IPS-20b (cell line): ENCODE data around the gene DENND6B.

ENCODE experiments used
- H3K27ac ChIP-seq: one replicate; pipeline ENCODE4 v1.5.1; 2013; ENCODE audit warnings: low read length
- H3K27me3 ChIP-seq: 2 replicates; pipeline ENCODE4 v1.6.1; 2013; ENCODE audit warnings: mild to moderate bottlenecking, low read length, inconsistent platforms; ENCODE audit not compliant: insufficient read depth
- H3K36me3 ChIP-seq: 2 replicates; pipeline ENCODE4 v1.6.1; 2013; ENCODE audit warnings: low read depth, mild to moderate bottlenecking, inconsistent platforms, low read length, moderate library complexity; ENCODE audit not compliant: insufficient read depth
- H3K4me1 ChIP-seq: 2 replicates; pipeline ENCODE4 v1.6.1; 2013; ENCODE audit warnings: mild to moderate bottlenecking, control low read depth, inconsistent platforms, low read length, moderate library complexity; ENCODE audit not compliant: insufficient read depth
- H3K4me3 ChIP-seq: 2 replicates; pipeline ENCODE4 v1.5.1; 2013; ENCODE audit warnings: mild to moderate bottlenecking, low read length, inconsistent platforms
- H3K9ac ChIP-seq: 2 replicates; pipeline ENCODE4 v1.6.1; 2013; ENCODE audit warnings: low read depth, mild to moderate bottlenecking, inconsistent platforms, low read length, moderate library complexity
- H3K9me3 ChIP-seq: 2 replicates; pipeline ENCODE4 v1.6.1; 2013; ENCODE audit warnings: mild to moderate bottlenecking, low read depth, low read length, inconsistent platforms; ENCODE audit not compliant: insufficient read depth

Gene DENND6B

GRCh38 chr22:50298937-50299784, 27.7 kb downstream of the DENND6B start:
- Histone ChIP-seq H3K27ac (no peak overlapping the region), H3K9ac (no peak overlapping the region), H3K36me3 (no peaks in the 10 kb centered on the region), H3K4me3 (peak overlapping the region; percentile 58; the same call in 1 of the 2 replicates), H3K4me1 (peaks cover 6% of the 10 kb centered on the region; the same call in 1 of the 2 replicates), H3K27me3 (no peaks in the 10 kb centered on the region), H3K9me3 (no peaks in the 10 kb centered on the region)

- Histone ChIP-seq H3K4me1 (peaks cover 5% of the 10 kb centered on the region; the same call in 1 of the 2 replicates), H3K9ac (no peak overlapping the region)
Measured at GRCh38 chr22:50298266-50298637, 28.6 kb downstream of the DENND6B start.

GRCh38 chr22:50297510-50298265, 29.1 kb downstream of the DENND6B start:
- no peaks in the 10 kb centered on the region for H3K27me3 ChIP-seq
- H3K4me1 ChIP-seq: peaks cover 10% of the 10 kb centered on the region; the same call in 1 of the 2 replicates

More at GRCh38 chr22:50298266-50298637, 28.6 kb downstream of the DENND6B start:
- Histone ChIP-seq H3K4me3 (no peak overlapping the region), H3K27ac (no peak overlapping the region), H3K36me3 (no peaks in the 10 kb centered on the region), H3K9me3 (no peaks in the 10 kb centered on the region), H3K27me3 (no peaks in the 10 kb centered on the region)

DNA sequence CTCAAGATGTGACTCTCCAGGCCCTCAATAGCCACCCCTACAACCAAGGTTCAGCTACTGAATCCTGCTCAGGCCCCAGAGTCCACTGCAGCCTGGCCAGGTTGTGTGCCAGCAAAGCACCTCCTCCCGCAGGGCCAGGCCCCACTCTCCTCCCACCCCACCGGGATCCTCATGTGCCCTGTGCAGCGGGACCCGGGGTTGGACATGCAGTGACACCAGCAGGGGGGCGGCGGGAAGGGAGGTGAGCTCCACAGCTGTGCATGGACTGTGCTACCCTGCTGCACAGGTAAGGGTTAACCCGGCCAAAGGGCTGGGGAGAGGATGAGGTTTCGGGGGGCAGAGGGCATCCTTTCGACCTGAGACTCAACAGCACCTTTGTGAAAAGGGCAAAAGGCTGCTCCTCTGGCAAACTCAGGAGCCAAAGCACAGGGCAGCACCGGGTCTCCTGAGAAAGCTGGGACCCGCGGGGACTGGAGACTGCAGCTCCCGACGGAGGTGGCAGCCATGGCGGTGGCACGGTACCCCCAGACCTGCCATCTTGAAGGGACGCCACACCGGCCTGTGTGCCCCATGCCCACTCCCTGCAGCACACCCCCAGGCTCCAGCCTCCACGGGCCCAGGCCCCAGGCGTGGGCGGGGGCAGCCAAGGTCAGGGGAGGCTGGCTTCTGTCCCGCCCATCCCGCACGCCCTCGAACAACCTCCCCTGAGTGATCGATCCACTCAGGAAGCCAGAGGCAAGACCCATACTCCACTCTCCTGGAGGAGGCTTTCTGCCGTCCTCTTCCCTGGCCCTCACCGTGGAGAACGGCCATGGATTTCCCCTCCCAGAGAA, 29.9 kb downstream of the DENND6B start:
- H3K36me3 ChIP-seq: no peaks in the 10 kb centered on the region
- H3K4me1 ChIP-seq: peaks cover 12% of the 10 kb centered on the region; the same call in 1 of the 2 replicates
- no peaks in the 10 kb centered on the region for H3K27me3 ChIP-seq
- no peak overlapping the region for H3K4me3 ChIP-seq
- H3K27ac ChIP-seq: no peak overlapping the region
- H3K9me3 ChIP-seq: no peaks in the 10 kb centered on the region
- H3K9ac ChIP-seq: no peak overlapping the region

More at GRCh38 chr22:50297510-50298265, 29.1 kb downstream of the DENND6B start:
- H3K36me3 ChIP-seq: no peaks in the 10 kb centered on the region
- no peaks in the 10 kb centered on the region for H3K9me3 ChIP-seq
- no peak overlapping the region for H3K4me3 ChIP-seq
- no peak overlapping the region for H3K9ac ChIP-seq
- no peak overlapping the region for H3K27ac ChIP-seq

DNA sequence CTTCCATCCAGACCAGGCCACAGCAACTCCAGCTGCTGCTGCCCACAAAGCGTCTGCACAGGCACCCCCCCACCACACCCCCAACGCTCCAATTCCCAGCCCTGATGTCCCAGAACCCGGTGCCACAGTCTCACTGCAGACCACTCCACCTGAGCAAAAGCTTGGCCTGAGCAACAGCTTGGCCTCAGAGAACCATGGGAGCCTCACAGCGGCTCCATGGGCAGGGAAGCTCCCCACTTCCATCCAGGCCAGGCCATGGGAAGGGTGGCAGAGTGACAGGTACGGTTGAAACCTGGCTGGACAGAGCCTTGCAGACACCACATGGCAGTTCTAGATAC, 32.5 kb downstream of the DENND6B start:
- Histone ChIP-seq H3K27ac (no peak overlapping the region), H3K9ac (peak overlapping the region; percentile 53; the same call in 1 of the 2 replicates), H3K4me1 (peaks cover 12% of the 10 kb centered on the region; the same call in 1 of the 2 replicates)

DNA sequence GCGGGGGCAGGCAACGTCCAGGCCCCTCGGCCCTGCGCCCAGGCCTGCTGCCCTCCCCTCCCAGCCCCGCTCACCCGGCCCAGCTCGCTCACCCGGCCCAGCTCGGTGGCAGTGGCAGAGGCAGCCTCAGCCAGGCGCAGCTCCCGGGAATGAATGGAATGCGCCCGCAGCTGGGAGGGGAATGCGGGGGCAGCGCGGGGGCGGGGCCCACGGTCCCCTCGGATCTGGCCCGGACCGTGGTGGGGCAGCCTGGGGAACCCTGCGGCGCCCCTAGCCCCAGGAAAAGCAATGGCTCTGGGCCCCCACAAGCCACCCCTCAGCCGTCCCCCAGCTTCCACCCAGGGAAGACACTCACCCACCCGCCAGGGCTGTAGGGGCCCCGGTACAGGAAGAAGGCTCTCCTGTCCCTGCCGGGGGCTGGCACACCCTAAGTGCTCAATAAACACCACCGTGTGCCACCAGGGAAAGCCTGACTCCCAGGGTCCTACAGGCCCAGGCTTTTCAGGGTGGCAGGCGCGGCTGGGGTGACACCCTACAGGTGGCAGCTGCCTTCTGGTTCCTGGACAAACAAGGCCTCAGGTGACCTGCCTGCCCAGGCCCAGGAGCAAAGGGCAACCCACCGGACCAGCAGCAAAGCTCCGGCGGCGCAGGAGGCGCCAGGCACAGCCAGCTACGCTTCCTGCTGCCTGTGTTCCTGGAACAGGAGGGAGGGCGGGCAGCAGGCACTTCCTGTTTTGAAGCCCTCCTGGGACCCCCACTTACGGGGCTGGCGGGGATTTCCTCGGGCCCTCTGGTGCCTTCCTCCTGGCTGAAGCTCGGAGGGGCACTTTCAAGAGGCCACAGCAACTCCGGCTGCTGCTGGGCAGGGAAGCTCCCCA, 33.1 kb downstream of the DENND6B start:
- Histone ChIP-seq H3K27me3 (no peaks in the 10 kb centered on the region), H3K4me3 (peak overlapping the region; percentile 47; the same call in 1 of the 2 replicates), H3K36me3 (peaks cover 17% of the 10 kb centered on the region), H3K9me3 (no peaks in the 10 kb centered on the region), H3K27ac (peak overlapping the region; percentile 79), H3K9ac (peak overlapping the region; percentile 54; the same call in 1 of the 2 replicates), H3K4me1 (peaks cover 12% of the 10 kb centered on the region; the same call in 1 of the 2 replicates)

More for the DNA sequence above, 32.5 kb downstream of the DENND6B start:
- Histone ChIP-seq H3K36me3 (peaks cover 11% of the 10 kb centered on the region), H3K4me3 (no peak overlapping the region), H3K9me3 (no peaks in the 10 kb centered on the region), H3K27me3 (no peaks in the 10 kb centered on the region)

DNA sequence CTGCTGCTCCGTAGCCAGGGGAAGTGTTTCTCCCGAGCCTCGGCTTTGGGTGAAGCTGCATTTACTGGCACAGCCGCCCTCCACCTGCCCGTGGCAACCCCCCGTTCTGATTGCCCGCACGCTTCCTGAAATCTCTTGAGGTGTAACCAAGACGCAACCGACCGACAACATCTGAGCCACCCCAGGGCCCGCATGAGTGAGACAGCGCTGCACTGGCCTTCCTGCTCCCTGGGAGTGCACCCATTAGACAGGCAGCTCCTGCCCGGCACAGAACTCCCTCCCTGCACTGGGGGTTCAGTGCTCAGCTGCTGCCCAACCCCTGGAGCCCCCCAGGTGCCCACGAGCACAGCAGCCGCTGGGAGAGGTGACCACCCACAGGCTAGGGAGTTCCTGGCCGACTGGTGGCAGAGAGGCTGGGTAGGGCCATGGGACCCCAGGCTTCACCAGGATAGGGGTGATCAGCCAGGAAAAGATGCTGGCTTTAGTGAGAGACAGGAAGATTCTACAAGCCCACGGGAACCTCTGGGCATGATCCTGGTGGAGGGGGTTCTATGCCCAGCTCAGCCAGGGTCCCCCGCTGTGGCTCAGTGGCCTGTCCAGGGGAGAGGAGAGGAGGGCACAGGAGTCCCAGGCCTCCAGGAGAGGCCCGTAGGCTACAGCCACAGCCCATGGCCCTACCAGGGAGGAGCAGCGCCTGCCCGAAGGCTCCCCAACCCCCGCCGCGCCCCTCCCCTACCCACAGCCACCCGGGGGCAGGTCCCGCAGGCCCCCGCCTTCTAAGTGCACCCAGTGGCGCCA, 34.0 kb downstream of the DENND6B start:
- no peaks in the 10 kb centered on the region for H3K9me3 ChIP-seq
- no peak overlapping the region for H3K27ac ChIP-seq
- H3K9ac ChIP-seq: peak overlapping the region; percentile 54; the same call in 1 of the 2 replicates
- no peaks in the 10 kb centered on the region for H3K27me3 ChIP-seq
- H3K4me1 ChIP-seq: peaks cover 12% of the 10 kb centered on the region; the same call in 1 of the 2 replicates
- peaks cover 19% of the 10 kb centered on the region for H3K36me3 ChIP-seq
- peak overlapping the region; percentile 47; the same call in 1 of the 2 replicates for H3K4me3 ChIP-seq

DNA sequence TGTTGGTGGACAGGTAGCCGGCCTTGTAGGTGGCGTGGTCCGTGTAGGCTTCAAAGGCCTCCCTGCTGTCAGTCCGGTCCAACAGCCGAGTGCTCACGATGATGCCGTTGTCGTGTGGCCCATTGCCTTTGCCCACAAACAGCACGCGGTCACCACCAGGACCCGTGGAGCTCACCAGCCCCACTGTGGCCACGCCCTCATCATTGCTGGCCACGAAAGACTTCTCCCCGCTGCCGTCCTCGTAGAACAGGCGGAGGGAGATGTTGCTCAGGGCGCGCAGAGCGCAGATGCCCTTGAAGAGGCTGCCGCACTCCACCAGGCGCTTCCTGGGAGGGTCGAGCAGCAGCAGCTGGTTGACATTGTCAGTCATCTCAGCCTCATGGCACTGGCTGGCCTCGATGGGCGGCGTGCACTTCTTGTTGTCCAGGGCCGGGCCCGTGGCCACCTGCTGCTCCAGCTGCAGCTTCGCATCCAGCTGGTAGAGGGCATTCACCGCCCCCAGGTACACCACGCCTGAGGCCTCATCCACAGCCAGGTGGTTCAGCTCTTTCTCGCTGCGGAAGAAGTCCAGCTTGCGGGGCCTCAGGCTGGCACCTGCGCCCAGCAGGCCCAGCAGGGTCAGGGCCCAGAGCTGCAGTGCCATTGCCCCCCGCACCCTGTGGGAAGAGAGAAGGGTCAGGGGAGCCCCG, 36.7 kb downstream of the DENND6B start:
- Histone ChIP-seq H3K9me3 (no peaks in the 10 kb centered on the region), H3K4me1 (peaks cover 12% of the 10 kb centered on the region; the same call in 1 of the 2 replicates), H3K4me3 (no peak overlapping the region), H3K9ac (no peak overlapping the region), H3K27ac (no peak overlapping the region), H3K36me3 (peaks cover 25% of the 10 kb centered on the region), H3K27me3 (no peaks in the 10 kb centered on the region)

DNA sequence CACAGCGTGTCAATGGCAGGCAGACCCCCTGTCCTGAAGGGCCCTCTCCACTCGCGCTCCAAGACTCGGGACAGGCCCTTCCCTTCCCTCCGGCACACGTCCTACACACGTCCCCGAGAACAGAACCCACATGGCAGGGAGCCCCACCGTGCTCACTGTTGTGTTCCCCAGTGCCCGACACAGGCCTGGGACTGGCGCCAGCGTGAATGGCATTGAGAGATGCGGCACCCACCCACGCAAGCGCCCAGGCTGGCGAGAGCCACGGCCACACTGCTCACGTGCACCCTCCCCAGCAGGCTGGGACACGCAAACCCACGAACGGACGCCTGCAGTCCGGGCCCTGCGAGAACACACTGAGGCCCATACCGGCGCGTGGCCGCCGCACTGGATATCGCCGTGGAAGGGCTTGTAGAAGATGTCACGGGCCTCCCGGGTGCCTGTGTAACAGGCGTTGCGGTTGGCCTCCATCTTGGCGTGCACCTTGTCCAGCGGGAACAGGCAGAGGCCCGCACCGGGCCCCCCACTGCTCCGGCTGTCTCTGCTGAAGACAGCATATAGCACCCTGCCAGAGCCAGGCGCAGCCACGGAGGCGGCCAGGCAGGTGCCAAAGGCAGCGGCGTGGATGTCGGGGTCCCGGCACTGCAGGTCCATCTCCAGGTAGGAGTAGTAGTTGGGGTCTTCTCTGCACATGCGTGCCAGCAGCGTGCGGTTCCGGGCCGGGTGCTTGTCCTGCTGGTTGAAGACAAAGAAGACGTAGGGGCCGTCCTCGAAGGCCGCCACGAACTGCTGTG, 37.5 kb downstream of the DENND6B start:
- no peaks in the 10 kb centered on the region for H3K9me3 ChIP-seq
- H3K4me1 ChIP-seq: peaks cover 12% of the 10 kb centered on the region; the same call in 1 of the 2 replicates
- H3K4me3 ChIP-seq: no peak overlapping the region
- peaks cover 25% of the 10 kb centered on the region for H3K36me3 ChIP-seq
- no peak overlapping the region for H3K27ac ChIP-seq
- no peaks in the 10 kb centered on the region for H3K27me3 ChIP-seq
- no peak overlapping the region for H3K9ac ChIP-seq
